ENCODE data around the gene LRBA.
A peak's percentile ranks its signal among the peaks of the same experiment; 100 is the strongest.
"Not testable (repeated sequence)": the region's sequence is repeated elsewhere in the genome, so short reads cannot be mapped to it uniquely, and the experiment has no call there.

The LRBA gene

GRCh38 chr4:150543042-150543441, 472.0 kb downstream of the LRBA start:
- FAIRE-seq (peak; percentile 83), DNase-seq (ENCODE audit: insufficient read length, low spot score) (no peak)
- TF ChIP-seq CTCF (IDR thresholded peaks at IDR 0.05; ENCODE audit: insufficient read depth, missing control alignments): no peak

GRCh38 chr4:150541681-150542080, 473.4 kb downstream of the LRBA start:
- TF ChIP-seq CTCF (IDR thresholded peaks at IDR 0.05; ENCODE audit: insufficient read depth, missing control alignments): no peak
- no peak for DNase-seq (ENCODE audit: insufficient read length, low spot score)
- no peak for FAIRE-seq

GRCh38 chr4:150540959-150541360, 474.1 kb downstream of the LRBA start:
- FAIRE-seq: no peak
- TF ChIP-seq CTCF (IDR thresholded peaks at IDR 0.05; ENCODE audit: insufficient read depth, missing control alignments): no peak

GRCh38 chr4:150540536-150540935, 474.5 kb downstream of the LRBA start:
- no peak for FAIRE-seq
- TF ChIP-seq CTCF (IDR thresholded peaks at IDR 0.05; ENCODE audit: insufficient read depth, missing control alignments): no peak
- no peak for DNase-seq (ENCODE audit: insufficient read length, low spot score)

More at GRCh38 chr4:150540959-150541360, 474.1 kb downstream of the LRBA start:
- DNase-seq (ENCODE audit: insufficient read length, low spot score): no peak

- FAIRE-seq; DNase-seq (ENCODE audit: insufficient read length, low spot score): not testable (repeated sequence)
These were observed 477.2 kb downstream of the LRBA start for GRCh38 chr4:150537911-150538310.

- DNase-seq (ENCODE audit: insufficient read length, low spot score) (no peak), FAIRE-seq (no peak)
- TF ChIP-seq CTCF (IDR thresholded peaks at IDR 0.05; ENCODE audit: insufficient read depth, missing control alignments): no peak
These were observed 480.3 kb downstream of the LRBA start for GRCh38 chr4:150534818-150535217.

GRCh38 chr4:150533673-150534072, 481.4 kb downstream of the LRBA start:
- no peak for FAIRE-seq
- no peak for TF ChIP-seq CTCF (IDR thresholded peaks at IDR 0.05; ENCODE audit: insufficient read depth, missing control alignments)
- DNase-seq (ENCODE audit: insufficient read length, low spot score): no peak

- TF ChIP-seq CTCF (IDR thresholded peaks at IDR 0.05; ENCODE audit: insufficient read depth, missing control alignments): no peak
- FAIRE-seq (no peak), DNase-seq (ENCODE audit: insufficient read length, low spot score) (no peak)
These were observed 489.7 kb downstream of the LRBA start for GRCh38 chr4:150525321-150525868.
